Fibroblast of mammary gland (primary cell): Measurements from ENCODE around the gene AK2.

Experiments
- DNase-seq: peaks from one replicate; pipeline ENCODE4 v3.0.0-alpha.2; 2010; ENCODE audit warnings: low read depth
- H3K4me3 ChIP-seq: 2 replicates; pipeline ENCODE4 v1.5.1; 2011; ENCODE audit warnings: low read depth, mild to moderate bottlenecking, low read length, moderate library complexity; ENCODE audit not compliant: control insufficient read depth
- CTCF ChIP-seq: conservative IDR thresholded peaks from 2 replicates; pipeline ENCODE4 v1.5.1; 2011; ENCODE audit warnings: low read depth, low read length, inconsistent platforms; ENCODE audit not compliant: control insufficient read depth, insufficient read depth

Gene AK2

GRCh38 chr1:33061834-33062233, 25.2 kb upstream of the AK2 start:
- DNase-seq = no peak
- no peak for TF ChIP-seq CTCF
- H3K4me3 ChIP-seq = no peak overlapping the region

GRCh38 chr1:33060579-33061083, 23.9 kb upstream of the AK2 start:
- no peak overlapping the region for H3K4me3 ChIP-seq
- peak; percentile 82 for DNase-seq
- no peak for TF ChIP-seq CTCF

GRCh38 chr1:33057095-33057494, 20.4 kb upstream of the AK2 start:
- H3K4me3 ChIP-seq = no peak overlapping the region
- no peak for TF ChIP-seq CTCF
- no peak for DNase-seq

- no peak for DNase-seq
- TF ChIP-seq CTCF = no peak
- H3K4me3 ChIP-seq = no peak overlapping the region
Observed at GRCh38 chr1:33056426-33056825, 19.7 kb upstream of the AK2 start.

- TF ChIP-seq CTCF = peak; percentile 87
- DNase-seq = peak; percentile 90
- no peak overlapping the region for H3K4me3 ChIP-seq
Observed at GRCh38 chr1:33055210-33056008, 18.7 kb upstream of the AK2 start.

GRCh38 chr1:33050221-33051076, 13.8 kb upstream of the AK2 start:
- DNase-seq = peak; percentile 90
- H3K4me3 ChIP-seq = no peak overlapping the region
- TF ChIP-seq CTCF = peak; percentile 10
